Astrocyte (in vitro differentiated cells and primary cell): ENCODE results near the gene PDCL3. TPM values are rescaled to one million over a fixed set of nuclear protein-coding genes. Genes with fewer than 3 reads are reported as not detected.

Source experiments
- DNase-seq: peaks from one replicate; pipeline ENCODE4 v3.0.0-alpha.2; 2010; ENCODE audit warnings: low read depth
- FAIRE-seq: peaks from 2 replicates; lab custom pipeline; 2011; peaks lifted over from hg19 to GRCh38; lab: Jason Lieb, UNC
- H2AFZ ChIP-seq: 2 replicates; pipeline ENCODE4 v1.6.0; 2012; ENCODE audit warnings: low read depth, low read length, inconsistent platforms
- H3K27ac ChIP-seq: 2 replicates; pipeline ENCODE4 v1.5.1; 2011; ENCODE audit warnings: low read depth, low read length, inconsistent platforms
- H3K27me3 ChIP-seq: 2 replicates; pipeline ENCODE4 v1.6.0; 2011; ENCODE audit warnings: low read length, inconsistent platforms; ENCODE audit not compliant: insufficient read depth
- H3K36me3 ChIP-seq: 2 replicates; pipeline ENCODE4 v1.5.1; 2011; ENCODE audit warnings: low read length, inconsistent platforms; ENCODE audit not compliant: insufficient read depth
- H3K4me1 ChIP-seq: 2 replicates; pipeline ENCODE4 v1.5.1; 2011; ENCODE audit warnings: low read length, inconsistent platforms; ENCODE audit not compliant: insufficient read depth
- H3K4me2 ChIP-seq: 2 replicates; pipeline ENCODE4 v1.6.0; 2012; ENCODE audit warnings: low read length, inconsistent platforms
- H3K4me3 ChIP-seq: 2 replicates; pipeline ENCODE4 v1.5.1; 2011; ENCODE audit warnings: low read depth, mild to moderate bottlenecking, low read length, inconsistent platforms; ENCODE audit not compliant: insufficient read depth
- H3K79me2 ChIP-seq: 2 replicates; pipeline ENCODE4 v1.6.0; 2012; ENCODE audit warnings: mild to moderate bottlenecking, low read length, inconsistent platforms; ENCODE audit not compliant: insufficient read depth
- H3K9ac ChIP-seq: 2 replicates; pipeline ENCODE4 v1.6.0; 2012; ENCODE audit warnings: mild to moderate bottlenecking, low read length, inconsistent platforms
- H3K9me3 ChIP-seq: 2 replicates; pipeline ENCODE4 v1.5.1; 2012; ENCODE audit warnings: low read depth, mild to moderate bottlenecking, low read length, inconsistent platforms; ENCODE audit not compliant: insufficient read depth
- H4K20me1 ChIP-seq: 2 replicates; pipeline ENCODE4 v1.6.0; 2012; ENCODE audit warnings: low read length, inconsistent platforms; ENCODE audit not compliant: insufficient read depth
- H3K27ac Mint-ChIP-seq: one replicate; pipeline ENCODE4 v1.8.0; 2021; ENCODE audit warnings: mild to moderate bottlenecking, mixed read lengths; ENCODE audit not compliant: unreplicated experiment
- H3K27me3 Mint-ChIP-seq: one replicate; pipeline ENCODE4 v1.8.0; 2021; ENCODE audit warnings: low read depth, mixed read lengths; ENCODE audit not compliant: unreplicated experiment
- H3K36me3 Mint-ChIP-seq: one replicate; pipeline ENCODE4 v1.8.0; 2021; ENCODE audit warnings: low read depth, mixed read lengths; ENCODE audit not compliant: unreplicated experiment
- H3K4me1 Mint-ChIP-seq: one replicate; pipeline ENCODE4 v1.8.0; 2021; ENCODE audit warnings: low read depth, mixed read lengths; ENCODE audit not compliant: unreplicated experiment
- H3K4me3 Mint-ChIP-seq: one replicate; pipeline ENCODE4 v1.8.0; 2021; ENCODE audit warnings: mild to moderate bottlenecking, moderate library complexity, mixed read lengths; ENCODE audit not compliant: unreplicated experiment
- H3K9me3 Mint-ChIP-seq: one replicate; pipeline ENCODE4 v1.8.0; 2021; ENCODE audit warnings: mild to moderate bottlenecking, mixed read lengths; ENCODE audit not compliant: unreplicated experiment
- EZH2 ChIP-seq: IDR thresholded peaks from 2 replicates; pipeline ENCODE4 v1.6.1; 2012; ENCODE audit warnings: mild to moderate bottlenecking, low read length, inconsistent platforms; ENCODE audit not compliant: insufficient read depth
- total RNA-seq: library from RNA; stranded (reverse); gene quantifications from 2 replicates; pipeline ENCODE4 v1.2.1, GENCODE V29; 2021
- TF ChIP-seq, protein P1 (sequence below): IDR thresholded peaks from 2 replicates; pipeline ENCODE4 v1.5.1; 2011; ENCODE audit warnings: low read depth, mild to moderate bottlenecking, inconsistent platforms, low read length, moderate library complexity; ENCODE audit not compliant: insufficient read depth

The PDCL3 gene
- total RNA-seq, 1 donor from 2014 or later: 35.5 TPM

DNA sequence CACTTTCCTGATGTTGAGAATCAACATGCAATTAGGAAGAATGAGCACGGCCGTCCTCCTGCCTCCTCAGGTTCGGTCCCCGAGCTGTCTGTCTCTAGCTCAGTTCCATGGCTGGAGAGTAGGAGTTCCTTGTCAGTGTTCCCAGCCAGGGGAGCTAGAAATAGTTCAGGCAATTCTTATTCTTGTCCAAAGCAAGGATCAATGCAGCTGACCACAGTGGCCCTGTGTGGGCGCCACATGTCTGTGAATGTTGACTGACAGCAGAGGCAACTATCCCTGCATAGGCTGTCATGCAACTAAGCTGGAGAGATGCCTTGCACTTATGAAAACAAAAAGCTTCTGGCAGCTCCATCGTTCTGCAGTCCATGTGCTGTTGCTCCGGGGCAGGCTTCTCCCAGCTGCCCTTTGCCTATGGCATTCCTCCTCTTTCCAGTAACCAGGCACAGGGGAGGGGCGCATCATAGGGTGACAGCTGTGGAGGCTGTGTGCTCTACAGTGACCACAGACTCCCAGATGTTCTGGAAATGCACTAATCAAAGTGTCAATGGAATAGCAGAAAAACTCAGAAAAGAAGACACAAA, 58.7 kb downstream of the PDCL3 start:
- H3K9ac ChIP-seq: no peak overlapping the region
- no peaks in the 10 kb centered on the region for H3K36me3 Mint-ChIP-seq
- FAIRE-seq (no peak), DNase-seq (no peak)
- H3K4me1 ChIP-seq: no peaks in the 10 kb centered on the region
- H3K27ac ChIP-seq: no peak overlapping the region
- no peak overlapping the region for H3K27ac Mint-ChIP-seq
- H3K79me2 ChIP-seq: no peaks in the 10 kb centered on the region
- TF ChIP-seq EZH2: no peak
- H2AFZ ChIP-seq: no peak overlapping the region
- no peak overlapping the region for H3K4me3 Mint-ChIP-seq
- peaks cover 7% of the 10 kb centered on the region for H3K27me3 ChIP-seq
- no peak overlapping the region for H3K4me3 ChIP-seq
- H4K20me1 ChIP-seq: no peaks in the 10 kb centered on the region
- peaks cover 18% of the 10 kb centered on the region for H3K27me3 Mint-ChIP-seq
- H3K36me3 ChIP-seq: no peaks in the 10 kb centered on the region
- H3K9me3 ChIP-seq: peaks cover 7% of the 10 kb centered on the region
- H3K4me1 Mint-ChIP-seq: no peaks in the 10 kb centered on the region
- H3K4me2 ChIP-seq: no peak overlapping the region
- H3K9me3 Mint-ChIP-seq: peaks cover 19% of the 10 kb centered on the region

DNA sequence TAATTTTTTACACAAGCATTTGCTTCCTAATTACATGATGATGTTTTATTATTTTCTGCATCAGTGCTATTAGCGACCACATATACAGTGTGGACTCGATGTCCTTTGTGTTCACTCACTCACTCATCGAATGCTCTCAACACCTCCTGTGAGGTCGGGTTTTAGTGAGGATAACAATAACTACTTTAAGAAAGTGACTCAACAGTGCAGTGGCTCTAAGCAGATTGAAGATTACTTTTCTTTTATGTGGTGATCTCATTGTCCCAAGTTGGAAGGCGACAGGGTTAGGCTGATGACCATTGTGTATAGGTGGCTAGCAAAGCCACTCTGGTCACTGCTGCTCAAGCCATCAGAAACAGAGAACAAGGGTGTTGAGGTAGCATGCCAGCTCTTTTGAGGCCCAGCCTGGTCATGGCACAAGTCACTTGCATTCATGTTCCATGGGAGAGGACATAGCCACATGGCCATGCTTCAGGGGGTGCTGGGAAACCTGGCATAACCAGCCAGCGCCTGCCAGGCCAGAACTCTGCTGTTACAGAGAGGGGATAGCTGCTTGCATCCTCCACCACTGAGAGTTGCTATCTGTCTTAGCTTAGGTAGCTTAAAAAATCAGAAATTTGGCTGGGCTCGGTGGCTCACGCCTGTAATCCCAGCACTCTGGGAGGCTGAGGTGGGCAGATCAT, 60.4 kb downstream of the PDCL3 start:
- FAIRE-seq (no peak), DNase-seq (no peak)
- Histone ChIP-seq H3K36me3 (no peaks in the 10 kb centered on the region), H3K9me3 (peaks cover 7% of the 10 kb centered on the region), H3K79me2 (no peaks in the 10 kb centered on the region), H3K4me3 (no peak overlapping the region), H3K9ac (no peak overlapping the region), H3K27me3 (peaks cover 13% of the 10 kb centered on the region), H3K4me1 (no peaks in the 10 kb centered on the region), H2AFZ (no peak overlapping the region), H3K4me2 (no peak overlapping the region), H4K20me1 (no peaks in the 10 kb centered on the region), H3K27ac (no peak overlapping the region)
- Mint-ChIP-seq H3K9me3 (peaks cover 19% of the 10 kb centered on the region), H3K4me1 (no peaks in the 10 kb centered on the region), H3K27ac (no peak overlapping the region), H3K27me3 (peaks cover 29% of the 10 kb centered on the region), H3K4me3 (no peak overlapping the region), H3K36me3 (no peaks in the 10 kb centered on the region)
- TF ChIP-seq EZH2: no peak
- TF ChIP-seq, protein P1, sequence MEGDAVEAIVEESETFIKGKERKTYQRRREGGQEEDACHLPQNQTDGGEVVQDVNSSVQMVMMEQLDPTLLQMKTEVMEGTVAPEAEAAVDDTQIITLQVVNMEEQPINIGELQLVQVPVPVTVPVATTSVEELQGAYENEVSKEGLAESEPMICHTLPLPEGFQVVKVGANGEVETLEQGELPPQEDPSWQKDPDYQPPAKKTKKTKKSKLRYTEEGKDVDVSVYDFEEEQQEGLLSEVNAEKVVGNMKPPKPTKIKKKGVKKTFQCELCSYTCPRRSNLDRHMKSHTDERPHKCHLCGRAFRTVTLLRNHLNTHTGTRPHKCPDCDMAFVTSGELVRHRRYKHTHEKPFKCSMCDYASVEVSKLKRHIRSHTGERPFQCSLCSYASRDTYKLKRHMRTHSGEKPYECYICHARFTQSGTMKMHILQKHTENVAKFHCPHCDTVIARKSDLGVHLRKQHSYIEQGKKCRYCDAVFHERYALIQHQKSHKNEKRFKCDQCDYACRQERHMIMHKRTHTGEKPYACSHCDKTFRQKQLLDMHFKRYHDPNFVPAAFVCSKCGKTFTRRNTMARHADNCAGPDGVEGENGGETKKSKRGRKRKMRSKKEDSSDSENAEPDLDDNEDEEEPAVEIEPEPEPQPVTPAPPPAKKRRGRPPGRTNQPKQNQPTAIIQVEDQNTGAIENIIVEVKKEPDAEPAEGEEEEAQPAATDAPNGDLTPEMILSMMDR: no peak

DNA sequence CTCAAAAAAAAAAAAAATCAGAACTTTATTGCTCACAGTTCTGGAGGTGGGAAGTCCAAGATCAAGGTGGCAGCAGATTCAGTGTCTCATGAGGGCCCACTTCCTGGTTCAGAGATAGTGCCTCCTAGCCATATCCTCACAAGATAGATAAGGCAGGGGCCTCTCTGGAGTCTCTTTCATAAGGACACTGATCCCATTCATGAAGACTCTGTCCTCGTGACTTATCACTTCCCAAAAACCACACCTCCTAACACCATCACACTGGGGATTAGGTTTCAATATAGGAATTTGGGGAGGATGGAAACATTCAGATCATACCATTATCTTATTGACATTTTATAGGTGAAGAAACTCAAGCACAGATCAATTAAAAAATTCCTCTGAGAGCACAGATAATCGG, 61.1 kb downstream of the PDCL3 start:
- Mint-ChIP-seq H3K36me3 (no peaks in the 10 kb centered on the region), H3K27me3 (peaks cover 35% of the 10 kb centered on the region), H3K4me1 (no peaks in the 10 kb centered on the region), H3K27ac (no peak overlapping the region), H3K9me3 (peaks cover 19% of the 10 kb centered on the region), H3K4me3 (no peak overlapping the region)
- H3K27ac ChIP-seq: no peak overlapping the region
- H3K9ac ChIP-seq: no peak overlapping the region
- peaks cover 16% of the 10 kb centered on the region for H3K27me3 ChIP-seq
- no peak overlapping the region for H2AFZ ChIP-seq
- no peaks in the 10 kb centered on the region for H3K36me3 ChIP-seq
- H3K79me2 ChIP-seq: no peaks in the 10 kb centered on the region
- H3K9me3 ChIP-seq: peaks cover 7% of the 10 kb centered on the region
- H4K20me1 ChIP-seq: no peaks in the 10 kb centered on the region
- no peak overlapping the region for H3K4me3 ChIP-seq
- FAIRE-seq (no peak), DNase-seq (no peak)
- H3K4me2 ChIP-seq: no peak overlapping the region
- TF ChIP-seq EZH2: no peak
- TF ChIP-seq, protein P1: no peak
- H3K4me1 ChIP-seq: no peaks in the 10 kb centered on the region
